ENCODE data around the gene HPCA.

Gene HPCA

GRCh38 chr1:32890516-32891240, 4.4 kb downstream of the HPCA start:
- no peak for FAIRE-seq

DNA sequence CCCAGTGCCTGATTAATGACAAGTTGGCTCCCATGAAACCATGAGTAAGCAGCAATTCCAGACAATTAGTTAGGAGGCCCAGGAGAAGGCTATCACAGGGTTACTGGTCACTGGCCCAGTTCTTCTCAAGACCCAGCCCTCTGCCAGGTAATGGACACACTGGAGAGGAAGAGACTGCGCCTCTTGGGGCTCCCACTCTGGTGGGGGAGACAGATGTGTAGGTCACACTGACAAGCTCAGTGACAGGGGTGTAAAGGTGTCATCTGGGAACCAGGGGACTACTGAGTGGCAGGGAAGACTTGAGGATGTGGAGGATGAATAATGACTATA, 4.9 kb downstream of the HPCA start:
- FAIRE-seq: no peak

- FAIRE-seq: no peak
Observed at GRCh38 chr1:32891630-32892029, 5.3 kb downstream of the HPCA start.

GRCh38 chr1:32892368-32893197, 6.3 kb downstream of the HPCA start:
- FAIRE-seq: no peak

DNA sequence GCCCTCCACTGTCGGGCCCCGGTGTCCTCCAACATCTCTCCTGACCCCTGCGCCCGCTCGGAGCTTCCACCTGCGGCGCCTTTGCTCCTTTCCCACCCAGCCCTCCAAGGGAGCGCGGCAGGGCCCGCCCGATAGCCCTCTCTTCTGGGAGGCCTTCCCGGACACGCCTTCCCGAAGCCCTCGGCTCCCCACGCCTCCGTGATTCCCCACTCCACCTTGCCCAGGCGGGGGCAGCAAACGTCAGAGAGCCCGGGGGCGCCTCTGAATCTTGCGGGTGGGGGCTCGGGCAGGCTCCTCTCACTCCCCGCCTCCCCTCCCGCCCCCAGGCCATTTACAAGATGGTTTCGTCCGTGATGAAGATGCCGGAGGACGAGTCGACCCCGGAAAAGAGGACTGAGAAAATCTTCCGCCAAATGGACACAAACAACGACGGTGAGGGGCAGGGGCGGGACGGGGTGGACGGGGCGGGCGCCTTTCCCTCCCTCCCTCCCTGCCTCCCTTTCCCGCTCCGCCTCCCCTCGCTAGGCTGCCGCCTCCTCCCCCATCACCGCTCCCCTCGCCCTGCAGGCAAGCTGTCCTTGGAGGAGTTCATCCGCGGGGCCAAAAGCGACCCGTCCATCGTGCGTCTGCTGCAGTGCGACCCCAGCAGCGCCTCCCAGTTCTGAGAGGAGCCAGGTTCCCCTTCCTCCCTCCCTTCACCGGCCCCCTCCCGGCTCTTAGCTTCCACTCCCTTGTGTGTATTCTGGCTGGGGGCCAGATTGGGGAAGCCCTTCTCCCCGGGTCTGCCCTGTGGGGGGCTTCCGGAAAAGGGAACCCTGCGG, 7.1 kb downstream of the HPCA start:
- FAIRE-seq: no peak

DNA sequence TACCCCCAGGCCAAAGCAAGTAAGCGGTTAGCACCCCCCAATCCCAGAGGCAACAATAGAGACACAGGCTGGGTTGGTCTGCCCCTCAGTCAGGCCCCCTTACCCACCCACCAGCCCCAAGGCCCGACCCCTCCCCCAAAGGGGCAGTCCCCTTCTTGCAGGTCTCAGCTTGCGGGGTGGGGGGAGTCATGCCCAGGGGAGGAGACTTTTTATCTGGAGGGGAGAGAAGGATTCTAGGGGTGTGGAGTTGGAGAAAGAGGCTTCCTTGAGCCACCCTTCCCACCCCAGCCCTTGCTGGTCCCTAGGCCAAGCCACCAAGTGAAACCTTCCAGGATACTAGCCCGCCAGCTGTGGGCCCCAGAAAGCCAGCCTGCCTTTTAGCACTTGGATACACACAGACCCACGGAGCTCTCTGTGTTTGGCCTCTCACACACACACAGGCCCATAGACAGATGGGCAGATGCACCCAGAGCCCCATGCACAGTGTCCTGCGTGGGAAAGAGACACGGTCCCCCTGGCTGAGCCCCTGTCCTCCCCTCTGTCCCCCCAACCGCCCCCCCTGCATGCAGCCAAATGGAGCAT, 7.8 kb downstream of the HPCA start:
- no peak for FAIRE-seq

GRCh38 chr1:32894681-32895080, 8.4 kb downstream of the HPCA start:
- no peak for FAIRE-seq

DNA sequence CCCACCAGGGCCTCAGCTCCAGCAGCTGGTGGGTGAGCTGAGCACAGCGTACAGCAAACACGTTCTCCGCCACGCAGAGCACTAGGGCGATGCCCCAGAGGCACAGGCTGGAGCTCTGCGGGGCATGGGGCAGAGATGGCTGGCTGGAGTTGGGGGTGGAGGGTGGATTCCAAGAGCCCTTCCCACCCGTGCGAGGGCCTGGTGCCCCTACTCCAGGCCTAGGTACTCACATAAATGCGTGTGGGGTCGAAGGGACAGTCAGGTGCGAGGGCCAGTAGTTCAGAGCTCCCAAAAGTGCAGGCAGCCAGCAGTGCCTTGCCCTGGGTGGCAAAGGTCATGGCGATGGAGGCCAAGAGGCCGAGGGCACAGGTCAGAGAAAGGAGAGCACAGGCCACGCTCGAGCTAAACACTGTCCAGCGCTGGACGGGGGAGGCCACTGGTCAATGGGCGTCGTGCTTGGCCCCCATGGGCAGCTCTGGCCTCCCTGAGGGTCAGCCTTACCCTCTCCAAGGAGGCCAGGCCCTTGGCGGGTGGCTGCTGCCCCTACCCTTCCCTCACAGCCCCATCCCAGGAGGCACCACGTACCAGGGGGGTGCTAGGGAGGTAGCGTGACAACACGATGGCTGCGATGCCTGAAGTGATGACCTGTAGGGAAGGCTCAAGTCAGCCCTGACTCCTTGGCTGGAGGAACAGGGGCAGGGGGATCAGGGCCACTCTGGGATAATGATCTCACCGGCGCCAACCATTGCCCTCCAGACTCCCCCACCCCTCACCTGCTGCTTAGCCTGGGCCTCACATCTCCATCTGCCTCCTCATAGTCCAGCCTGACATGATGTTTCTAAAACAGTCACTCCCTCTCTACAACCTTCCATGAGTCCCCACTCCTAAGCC, 9.3 kb downstream of the HPCA start:
- FAIRE-seq: no peak

DNA sequence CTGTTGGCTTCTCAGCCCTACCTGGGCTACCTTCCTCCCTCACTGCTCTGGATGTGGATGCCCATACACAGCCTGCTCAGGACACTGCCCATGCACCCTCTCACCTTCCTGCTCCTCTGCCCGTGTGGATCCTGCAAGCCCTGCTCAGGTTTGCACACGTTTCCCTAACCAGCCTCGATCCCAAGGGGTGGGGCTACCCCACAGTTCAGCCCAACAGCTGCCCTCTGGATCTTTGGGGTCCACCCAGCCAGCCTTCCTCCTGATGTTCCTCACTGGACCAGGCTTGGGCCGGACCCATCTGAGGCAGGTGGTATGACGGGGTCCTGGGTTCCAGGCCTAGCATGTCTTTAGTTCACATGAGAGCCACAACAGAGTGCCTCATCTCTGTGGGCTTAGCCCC, 10.2 kb downstream of the HPCA start:
- FAIRE-seq: no peak

GRCh38 chr1:32897082-32898049, 11.1 kb downstream of the HPCA start:
- FAIRE-seq: no peak

- FAIRE-seq: no peak
Observed at GRCh38 chr1:32898056-32898455, 11.8 kb downstream of the HPCA start.

DNA sequence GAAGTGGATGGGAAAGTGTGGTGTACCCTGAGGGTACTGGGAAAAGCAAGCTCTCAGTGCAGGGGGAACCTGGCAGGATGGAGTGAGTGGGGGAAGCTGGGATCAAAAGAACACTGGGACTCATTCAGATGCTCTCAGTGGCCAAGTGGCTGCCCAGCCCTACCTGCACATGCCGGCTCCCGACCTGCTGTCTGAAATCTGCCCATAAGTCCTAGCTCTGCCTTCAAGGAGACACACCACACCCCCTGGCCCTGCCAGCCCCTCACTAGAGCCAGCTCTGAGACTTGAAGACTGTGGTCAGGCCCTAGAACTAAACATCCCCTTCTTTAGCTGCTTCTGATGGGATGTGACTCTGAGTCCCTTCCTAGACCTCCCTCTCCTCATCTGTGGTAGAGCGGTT, 12.7 kb downstream of the HPCA start:
- no peak for FAIRE-seq

DNA sequence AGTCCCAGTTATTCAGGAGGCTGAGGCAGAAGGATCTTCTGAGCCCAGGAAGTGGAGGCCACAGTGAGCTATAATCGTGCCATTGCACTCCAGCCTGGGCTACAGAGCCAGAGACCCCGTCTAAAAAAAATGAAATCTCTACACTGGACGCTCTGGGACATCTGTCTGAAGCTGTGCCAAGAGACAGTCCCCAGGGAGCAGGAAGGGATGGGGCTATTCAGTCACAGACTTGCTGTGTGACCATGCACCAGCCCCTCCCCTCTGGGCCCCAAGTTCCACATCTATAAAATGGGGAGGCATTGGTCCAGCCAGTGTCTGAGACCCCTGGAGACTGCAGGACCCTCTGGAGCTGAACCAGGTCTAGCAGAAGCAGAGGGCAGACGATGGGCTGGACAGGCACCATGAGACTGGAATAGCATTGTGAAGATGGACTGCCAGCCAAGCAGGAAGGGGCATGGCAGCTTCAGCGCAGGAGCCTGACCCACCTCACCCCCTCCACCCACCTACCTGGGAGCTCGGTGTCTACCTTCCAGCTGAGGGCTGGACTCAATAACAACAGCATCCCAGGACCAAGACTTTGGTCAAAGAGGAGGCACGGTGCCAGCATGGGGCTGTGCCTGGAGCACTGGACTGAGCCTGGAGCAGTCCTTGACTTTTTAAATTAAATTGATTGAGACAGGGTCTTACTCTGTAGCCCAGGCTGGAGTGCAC, 13.4 kb downstream of the HPCA start:
- FAIRE-seq: no peak

DNA sequence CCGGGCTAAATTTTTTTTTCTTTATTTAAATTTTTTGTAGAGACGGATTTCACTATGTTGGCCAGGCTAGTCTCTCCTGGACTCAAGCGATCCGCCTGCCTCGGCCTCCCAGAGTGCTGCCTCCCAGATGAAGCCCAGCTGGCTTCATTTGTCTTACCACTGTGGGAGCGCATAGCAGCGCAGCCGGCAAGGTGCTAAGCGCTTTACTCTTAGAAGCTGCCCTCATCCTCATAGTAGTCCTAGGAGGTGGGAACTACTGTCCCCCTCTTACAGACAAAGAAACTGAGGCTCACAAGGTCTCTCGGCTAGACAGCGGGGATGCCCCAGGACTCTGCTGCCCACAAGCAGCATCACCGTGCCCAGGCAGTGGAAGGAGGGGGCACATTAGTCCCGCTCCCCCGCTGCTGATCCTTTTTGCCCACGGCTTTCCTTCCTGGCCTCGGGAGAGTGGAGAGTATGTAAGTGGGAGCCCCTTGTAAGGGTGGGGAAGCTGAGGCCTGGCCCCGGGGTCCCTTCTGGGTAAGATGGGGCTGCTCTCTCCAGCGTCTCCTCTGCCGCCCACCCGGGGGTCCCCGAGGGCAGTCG, 14.2 kb downstream of the HPCA start:
- FAIRE-seq: no peak

DNA sequence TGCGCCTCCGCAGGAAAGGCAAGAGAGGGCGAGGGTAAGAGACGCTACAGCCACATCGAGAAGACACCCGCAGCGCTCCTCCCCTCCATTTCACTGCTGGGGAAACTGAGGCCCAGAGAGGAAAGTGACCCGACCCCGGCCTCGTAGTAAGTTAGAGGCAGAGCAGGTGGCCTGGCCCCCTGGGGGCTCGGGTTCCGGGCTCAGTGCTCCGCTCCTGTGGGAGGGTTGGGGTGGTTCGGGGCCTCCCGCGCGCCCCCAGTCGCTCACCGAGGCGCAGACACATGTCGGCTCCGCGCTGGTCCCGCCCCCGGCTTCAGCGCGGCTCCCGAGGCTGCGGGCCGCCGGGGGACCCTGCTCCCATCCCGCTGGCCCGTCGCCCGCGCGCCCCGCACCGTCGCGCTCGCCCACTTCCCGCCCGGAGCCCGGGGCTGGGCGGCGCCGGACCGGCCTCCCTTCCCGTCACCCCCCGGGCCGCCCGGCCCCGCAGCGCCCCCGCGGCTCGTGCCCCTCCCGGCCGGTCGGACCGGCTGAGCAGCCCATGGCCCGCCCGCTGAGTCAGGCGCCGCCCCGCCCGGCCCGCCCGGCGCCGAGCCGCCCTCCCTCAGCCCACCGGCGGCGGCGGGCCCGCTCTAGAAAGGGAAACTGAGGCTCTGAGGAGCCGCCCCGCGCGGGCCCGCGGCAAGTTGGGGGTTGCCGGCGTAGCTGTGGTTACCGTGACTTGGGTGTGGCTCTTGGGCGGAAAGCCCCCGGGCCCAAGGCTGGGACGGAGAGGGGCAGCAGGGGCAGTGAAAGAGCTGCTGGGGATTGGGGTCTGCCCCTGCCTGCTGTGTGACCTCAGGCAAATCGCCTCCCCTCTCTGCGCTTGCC, 14.9 kb downstream of the HPCA start, which contains the start of gene TMEM54:
Gene TMEM54, minus strand, starts transcription at position 434 of the 867 bp plus-strand sequence. Its CDS starts 151 bp downstream, at position 283.
- FAIRE-seq: no peak

- no peak for FAIRE-seq
Observed at GRCh38 chr1:32901823-32902534, 15.7 kb downstream of the HPCA start.

DNA sequence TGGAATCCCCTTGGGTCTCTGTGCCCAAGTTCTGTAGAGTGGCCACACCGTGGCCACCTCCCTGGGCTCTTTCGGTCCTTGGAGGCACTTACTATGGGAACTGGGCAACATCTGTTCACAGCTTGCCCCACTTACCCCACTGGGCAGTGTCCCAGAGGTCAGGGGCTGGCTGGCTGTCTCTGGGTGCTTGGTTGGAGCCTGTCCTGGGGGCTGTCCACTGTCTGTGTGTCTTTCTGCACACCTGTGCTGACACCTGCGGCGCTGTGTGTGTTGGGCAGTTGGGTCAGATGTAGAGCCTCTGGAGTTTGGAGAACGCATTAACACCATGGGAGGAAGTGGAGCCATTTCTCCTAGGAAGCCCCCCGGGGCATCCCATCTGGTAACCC, 16.2 kb downstream of the HPCA start:
- no peak for FAIRE-seq

All from islet of Langerhans (tissue), 1 donor.